Erythroblast (primary cell): Measurements from ENCODE around the gene THSD4.

ENCODE experiments used
- DNase-seq, 2 experiments: peaks; one replicate each; lab custom pipeline; 2025; lab: John Stamatoyannopoulos, UW
- GATA1 ChIP-seq: IDR thresholded peaks from 2 replicates; pipeline ENCODE4 v1.6.1; 2011; ENCODE audit warnings: low read depth, mild to moderate bottlenecking, control low read depth, low read length, moderate library complexity
- POLR2A ChIP-seq: IDR thresholded peaks from 2 replicates; pipeline ENCODE4 v1.6.1; 2011; ENCODE audit warnings: mild to moderate bottlenecking, low read length

Gene THSD4

GRCh38 chr15:71804695-71805470 lies 689.6 kb downstream of the THSD4 start:
- TF ChIP-seq GATA1 (no peak), POLR2A (no peak)
- no peak for DNase-seq

- TF ChIP-seq POLR2A (no peak), GATA1 (no peak)
- no peak for DNase-seq
These were observed 691.2 kb downstream of the THSD4 start for GRCh38 chr15:71806452-71806931.

- no peak for TF ChIP-seq GATA1
- no peak for TF ChIP-seq POLR2A
- no peak for DNase-seq
These were observed 691.9 kb downstream of the THSD4 start for GRCh38 chr15:71807125-71807629.

- DNase-seq, result no peak
- TF ChIP-seq POLR2A (no peak), GATA1 (no peak)
These were observed 692.4 kb downstream of the THSD4 start for GRCh38 chr15:71807691-71808091.

- no peak for DNase-seq
- no peak for TF ChIP-seq GATA1
- no peak for TF ChIP-seq POLR2A
These were observed 693.2 kb downstream of the THSD4 start for GRCh38 chr15:71808311-71809020.

GRCh38 chr15:71809346-71809745 lies 694.1 kb downstream of the THSD4 start:
- TF ChIP-seq GATA1, result no peak
- no peak for TF ChIP-seq POLR2A

GRCh38 chr15:71810256-71811035 lies 695.2 kb downstream of the THSD4 start, which contains the start of gene NR2E3:
NR2E3 (plus strand) TSS chr15:71810554; CDS start chr15:71810744, 190 bp downstream.
- no peak for TF ChIP-seq GATA1
- no peak for TF ChIP-seq POLR2A
- DNase-seq, result no peak

More at GRCh38 chr15:71809346-71809745, 694.1 kb downstream of the THSD4 start:
- DNase-seq, result no peak

- no peak for DNase-seq
- TF ChIP-seq POLR2A, result no peak
These were observed 695.9 kb downstream of the THSD4 start for GRCh38 chr15:71811036-71811736.

- no peak for TF ChIP-seq GATA1
- TF ChIP-seq POLR2A, result no peak
These were observed 696.8 kb downstream of the THSD4 start for GRCh38 chr15:71811752-71812735.

GRCh38 chr15:71812966-71813722 lies 697.9 kb downstream of the THSD4 start:
- no peak for TF ChIP-seq POLR2A
- no peak for TF ChIP-seq GATA1

More at GRCh38 chr15:71811752-71812735, 696.8 kb downstream of the THSD4 start:
- no peak for DNase-seq

GRCh38 chr15:71813723-71814470 lies 698.6 kb downstream of the THSD4 start:
- DNase-seq, result no peak
- TF ChIP-seq GATA1 (no peak), POLR2A (no peak)

More at GRCh38 chr15:71812966-71813722, 697.9 kb downstream of the THSD4 start:
- no peak for DNase-seq
